HepG2 (cell line): ENCODE measurements around the gene PPM1G. TPM values are rescaled to one million over a fixed set of nuclear protein-coding genes. Genes with fewer than 3 reads are reported as not detected.
A peak's percentile ranks its signal among the peaks of the same experiment; 100 is the strongest.

ENCODE experiments used
- AKAP8 ChIP-seq: sonication (generic); formaldehyde crosslinking; IDR thresholded peaks from 2 replicates; pipeline ENCODE4 v1.5.1; 2020; ENCODE audit warnings: mild to moderate bottlenecking, missing genetic modification reagents
- MXD4 ChIP-seq: IDR thresholded peaks from 2 replicates; pipeline ENCODE4 v1.6.1; 2016; ENCODE audit warnings: mild to moderate bottlenecking, missing biosample characterization, missing genetic modification reagents
- PCBP2 ChIP-seq: fragments of 200-400 bp; formaldehyde crosslinking; optimal IDR thresholded peaks from 2 replicates; pipeline ENCODE3; 2018; ENCODE audit warnings: low read length, low read depth; ENCODE audit not compliant: poor library complexity, severe bottlenecking
- SMAD3 ChIP-seq: sonication (generic); formaldehyde crosslinking; IDR thresholded peaks from 2 replicates; pipeline ENCODE4 v1.4.0; 2020; ENCODE audit warnings: missing genetic modification reagents
- TBX3 ChIP-seq: fragments of 450-650 bp; IDR thresholded peaks from 2 replicates; pipeline ENCODE4 v1.6.1; 2017; ENCODE audit warnings: antibody characterized with exemption, mild to moderate bottlenecking, inconsistent platforms, borderline replicate concordance
- TEAD3 ChIP-seq: optimal IDR thresholded peaks from 2 replicates; pipeline ENCODE3; 2016; ENCODE audit warnings: borderline replicate concordance
- ZNF282 ChIP-seq: fragments of 450-650 bp; IDR thresholded peaks from 2 replicates; pipeline ENCODE4 v1.6.1; 2018; ENCODE audit not compliant: partially characterized antibody
- ZNF709 ChIP-seq: sonication (generic); formaldehyde crosslinking; IDR thresholded peaks from 2 replicates; pipeline ENCODE4 v1.5.0; 2020; ENCODE audit warnings: mild to moderate bottlenecking, missing genetic modification reagents
- polyA plus RNA-seq, 8 experiments: library from polyadenylated mRNA; depleted of rRNA in 3 of 8; stranded (reverse) in 7 of 8; unstranded in 1 of 8; fragments of >200 nt; fragmentation: Illumina TruSeq in 4 of 8; extraction: Trizol in 4 of 8; gene quantifications; 2 replicates each; pipeline versions ENCODE4 v1.2.1 to v1.2.3, GENCODE V29; 2011 to 2016; ENCODE audit warnings: low read depth in 4 of 8, missing spikeins in 1 of 8, mixed read lengths in 1 of 8; ENCODE audit not compliant: insufficient read depth in 1 of 8
- total RNA-seq, 5 experiments: library from RNA; depleted of rRNA; stranded (reverse); fragments of >200 nt; fragmentation: Illumina TruSeq; extraction: Trizol; gene quantifications; 2 replicates each; pipeline ENCODE4 v1.2.3, GENCODE V29; 2016; ENCODE audit warnings: low read depth in 1 of 5
- TF ChIP-seq, protein P1 (sequence below): sonication (generic); formaldehyde crosslinking; IDR thresholded peaks from 2 replicates; pipeline ENCODE4 v1.4.0; 2020; ENCODE audit warnings: missing genetic modification reagents
- TF ChIP-seq, protein P2 (sequence below): IDR thresholded peaks from 2 replicates; pipeline ENCODE4 v1.6.1; 2012; ENCODE audit warnings: low read length, improper control_type of control experiment
- TF ChIP-seq, protein P3 (sequence below): sonication (generic); formaldehyde crosslinking; IDR thresholded peaks from 2 replicates; pipeline ENCODE4 v1.4.0; 2020; ENCODE audit warnings: mild to moderate bottlenecking, missing genetic modification reagents
- TF ChIP-seq, protein P4 (sequence below): sonication (generic); formaldehyde crosslinking; conservative IDR thresholded peaks from 2 replicates; pipeline ENCODE4 v1.4.0; 2020; ENCODE audit warnings: missing genetic modification reagents
- TF ChIP-seq, protein P5 (sequence below): sonication (generic); formaldehyde crosslinking; IDR thresholded peaks from 2 replicates; pipeline ENCODE4 v1.4.0; 2020; ENCODE audit warnings: missing genetic modification reagents, borderline replicate concordance
- TF ChIP-seq, protein P6 (sequence below): IDR thresholded peaks from 2 replicates; pipeline ENCODE4 v1.6.1; 2012; ENCODE audit warnings: inconsistent platforms

PPM1G gene
- total and polyA plus RNA-seq, 2 of the 13 experiments (the other 11 are each of a cell fraction or from before 2014, with no cell fraction given), result 58.2 to 213 TPM

DNA sequence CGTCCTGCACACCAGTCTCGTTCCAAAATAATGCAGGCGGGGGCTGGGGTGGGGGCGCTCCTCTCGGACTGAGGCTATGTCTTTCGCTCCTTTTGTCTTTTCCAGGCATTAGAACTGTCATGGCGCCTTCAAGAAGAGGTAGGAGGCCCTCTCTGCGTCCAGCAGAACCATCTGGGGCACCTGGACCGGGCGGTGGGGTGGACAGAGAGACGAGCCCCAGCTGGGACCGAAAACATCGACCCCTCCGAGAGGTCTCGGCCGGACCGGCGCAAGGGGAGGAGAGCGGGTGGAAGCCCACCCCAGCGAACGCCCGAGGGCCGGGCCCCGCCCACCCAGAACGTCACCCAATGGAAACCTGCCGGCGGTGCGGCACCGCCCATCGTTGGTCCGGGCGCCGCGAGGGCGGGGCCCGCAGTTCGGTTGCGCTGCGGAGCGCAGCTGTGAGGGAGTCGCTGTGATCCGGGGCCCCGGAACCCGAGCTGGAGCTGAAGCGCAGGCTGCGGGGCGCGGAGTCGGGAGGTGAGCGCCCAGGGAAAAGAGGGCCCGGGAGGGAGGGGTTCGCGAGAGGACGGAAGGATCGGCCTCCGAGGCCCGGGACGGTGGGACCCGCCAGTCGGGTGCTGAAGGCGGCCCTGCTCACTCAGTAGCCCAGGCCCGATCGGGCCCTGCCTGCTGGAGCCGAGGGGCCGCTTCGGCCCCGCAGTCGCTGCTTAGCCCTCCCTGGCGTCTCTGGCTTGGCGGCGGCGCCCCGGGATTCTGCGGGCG, 19.0 kb upstream of the PPM1G start, which contains the start of gene NRBP1 (continued):
- TF ChIP-seq TEAD3 (CRISPR knock-in tag) (peak; percentile 35), ZNF282 (no peak), ZNF709 (CRISPR knock-in tag) (peak; percentile 71; the same call in 1 of the 2 replicates), TBX3 (no peak; the same call in 1 of the 2 replicates), SMAD3 (CRISPR knock-in tag) (0 out of 2 replicates have a peak, but pooled peaks have one; percentile 17), AKAP8 (CRISPR knock-in tag) (peak; percentile 52), MXD4 (CRISPR knock-in tag) (peak; percentile 20; the same call in 1 of the 2 replicates), PCBP2 (no peak)
- TF ChIP-seq, protein P1, sequence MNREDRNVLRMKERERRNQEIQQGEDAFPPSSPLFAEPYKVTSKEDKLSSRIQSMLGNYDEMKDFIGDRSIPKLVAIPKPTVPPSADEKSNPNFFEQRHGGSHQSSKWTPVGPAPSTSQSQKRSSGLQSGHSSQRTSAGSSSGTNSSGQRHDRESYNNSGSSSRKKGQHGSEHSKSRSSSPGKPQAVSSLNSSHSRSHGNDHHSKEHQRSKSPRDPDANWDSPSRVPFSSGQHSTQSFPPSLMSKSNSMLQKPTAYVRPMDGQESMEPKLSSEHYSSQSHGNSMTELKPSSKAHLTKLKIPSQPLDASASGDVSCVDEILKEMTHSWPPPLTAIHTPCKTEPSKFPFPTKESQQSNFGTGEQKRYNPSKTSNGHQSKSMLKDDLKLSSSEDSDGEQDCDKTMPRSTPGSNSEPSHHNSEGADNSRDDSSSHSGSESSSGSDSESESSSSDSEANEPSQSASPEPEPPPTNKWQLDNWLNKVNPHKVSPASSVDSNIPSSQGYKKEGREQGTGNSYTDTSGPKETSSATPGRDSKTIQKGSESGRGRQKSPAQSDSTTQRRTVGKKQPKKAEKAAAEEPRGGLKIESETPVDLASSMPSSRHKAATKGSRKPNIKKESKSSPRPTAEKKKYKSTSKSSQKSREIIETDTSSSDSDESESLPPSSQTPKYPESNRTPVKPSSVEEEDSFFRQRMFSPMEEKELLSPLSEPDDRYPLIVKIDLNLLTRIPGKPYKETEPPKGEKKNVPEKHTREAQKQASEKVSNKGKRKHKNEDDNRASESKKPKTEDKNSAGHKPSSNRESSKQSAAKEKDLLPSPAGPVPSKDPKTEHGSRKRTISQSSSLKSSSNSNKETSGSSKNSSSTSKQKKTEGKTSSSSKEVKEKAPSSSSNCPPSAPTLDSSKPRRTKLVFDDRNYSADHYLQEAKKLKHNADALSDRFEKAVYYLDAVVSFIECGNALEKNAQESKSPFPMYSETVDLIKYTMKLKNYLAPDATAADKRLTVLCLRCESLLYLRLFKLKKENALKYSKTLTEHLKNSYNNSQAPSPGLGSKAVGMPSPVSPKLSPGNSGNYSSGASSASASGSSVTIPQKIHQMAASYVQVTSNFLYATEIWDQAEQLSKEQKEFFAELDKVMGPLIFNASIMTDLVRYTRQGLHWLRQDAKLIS, result no peak; the same call in 1 of the 2 replicates
- TF ChIP-seq, protein P2, sequence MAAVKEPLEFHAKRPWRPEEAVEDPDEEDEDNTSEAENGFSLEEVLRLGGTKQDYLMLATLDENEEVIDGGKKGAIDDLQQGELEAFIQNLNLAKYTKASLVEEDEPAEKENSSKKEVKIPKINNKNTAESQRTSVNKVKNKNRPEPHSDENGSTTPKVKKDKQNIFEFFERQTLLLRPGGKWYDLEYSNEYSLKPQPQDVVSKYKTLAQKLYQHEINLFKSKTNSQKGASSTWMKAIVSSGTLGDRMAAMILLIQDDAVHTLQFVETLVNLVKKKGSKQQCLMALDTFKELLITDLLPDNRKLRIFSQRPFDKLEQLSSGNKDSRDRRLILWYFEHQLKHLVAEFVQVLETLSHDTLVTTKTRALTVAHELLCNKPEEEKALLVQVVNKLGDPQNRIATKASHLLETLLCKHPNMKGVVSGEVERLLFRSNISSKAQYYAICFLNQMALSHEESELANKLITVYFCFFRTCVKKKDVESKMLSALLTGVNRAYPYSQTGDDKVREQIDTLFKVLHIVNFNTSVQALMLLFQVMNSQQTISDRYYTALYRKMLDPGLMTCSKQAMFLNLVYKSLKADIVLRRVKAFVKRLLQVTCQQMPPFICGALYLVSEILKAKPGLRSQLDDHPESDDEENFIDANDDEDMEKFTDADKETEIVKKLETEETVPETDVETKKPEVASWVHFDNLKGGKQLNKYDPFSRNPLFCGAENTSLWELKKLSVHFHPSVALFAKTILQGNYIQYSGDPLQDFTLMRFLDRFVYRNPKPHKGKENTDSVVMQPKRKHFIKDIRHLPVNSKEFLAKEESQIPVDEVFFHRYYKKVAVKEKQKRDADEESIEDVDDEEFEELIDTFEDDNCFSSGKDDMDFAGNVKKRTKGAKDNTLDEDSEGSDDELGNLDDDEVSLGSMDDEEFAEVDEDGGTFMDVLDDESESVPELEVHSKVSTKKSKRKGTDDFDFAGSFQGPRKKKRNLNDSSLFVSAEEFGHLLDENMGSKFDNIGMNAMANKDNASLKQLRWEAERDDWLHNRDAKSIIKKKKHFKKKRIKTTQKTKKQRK, result no peak
- TF ChIP-seq, protein P3, sequence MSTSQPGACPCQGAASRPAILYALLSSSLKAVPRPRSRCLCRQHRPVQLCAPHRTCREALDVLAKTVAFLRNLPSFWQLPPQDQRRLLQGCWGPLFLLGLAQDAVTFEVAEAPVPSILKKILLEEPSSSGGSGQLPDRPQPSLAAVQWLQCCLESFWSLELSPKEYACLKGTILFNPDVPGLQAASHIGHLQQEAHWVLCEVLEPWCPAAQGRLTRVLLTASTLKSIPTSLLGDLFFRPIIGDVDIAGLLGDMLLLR, result peak; percentile 50
- TF ChIP-seq, protein P4, sequence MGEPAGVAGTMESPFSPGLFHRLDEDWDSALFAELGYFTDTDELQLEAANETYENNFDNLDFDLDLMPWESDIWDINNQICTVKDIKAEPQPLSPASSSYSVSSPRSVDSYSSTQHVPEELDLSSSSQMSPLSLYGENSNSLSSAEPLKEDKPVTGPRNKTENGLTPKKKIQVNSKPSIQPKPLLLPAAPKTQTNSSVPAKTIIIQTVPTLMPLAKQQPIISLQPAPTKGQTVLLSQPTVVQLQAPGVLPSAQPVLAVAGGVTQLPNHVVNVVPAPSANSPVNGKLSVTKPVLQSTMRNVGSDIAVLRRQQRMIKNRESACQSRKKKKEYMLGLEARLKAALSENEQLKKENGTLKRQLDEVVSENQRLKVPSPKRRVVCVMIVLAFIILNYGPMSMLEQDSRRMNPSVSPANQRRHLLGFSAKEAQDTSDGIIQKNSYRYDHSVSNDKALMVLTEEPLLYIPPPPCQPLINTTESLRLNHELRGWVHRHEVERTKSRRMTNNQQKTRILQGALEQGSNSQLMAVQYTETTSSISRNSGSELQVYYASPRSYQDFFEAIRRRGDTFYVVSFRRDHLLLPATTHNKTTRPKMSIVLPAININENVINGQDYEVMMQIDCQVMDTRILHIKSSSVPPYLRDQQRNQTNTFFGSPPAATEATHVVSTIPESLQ, result peak; percentile 31; the same call in 1 of the 2 replicates
- TF ChIP-seq, protein P5, sequence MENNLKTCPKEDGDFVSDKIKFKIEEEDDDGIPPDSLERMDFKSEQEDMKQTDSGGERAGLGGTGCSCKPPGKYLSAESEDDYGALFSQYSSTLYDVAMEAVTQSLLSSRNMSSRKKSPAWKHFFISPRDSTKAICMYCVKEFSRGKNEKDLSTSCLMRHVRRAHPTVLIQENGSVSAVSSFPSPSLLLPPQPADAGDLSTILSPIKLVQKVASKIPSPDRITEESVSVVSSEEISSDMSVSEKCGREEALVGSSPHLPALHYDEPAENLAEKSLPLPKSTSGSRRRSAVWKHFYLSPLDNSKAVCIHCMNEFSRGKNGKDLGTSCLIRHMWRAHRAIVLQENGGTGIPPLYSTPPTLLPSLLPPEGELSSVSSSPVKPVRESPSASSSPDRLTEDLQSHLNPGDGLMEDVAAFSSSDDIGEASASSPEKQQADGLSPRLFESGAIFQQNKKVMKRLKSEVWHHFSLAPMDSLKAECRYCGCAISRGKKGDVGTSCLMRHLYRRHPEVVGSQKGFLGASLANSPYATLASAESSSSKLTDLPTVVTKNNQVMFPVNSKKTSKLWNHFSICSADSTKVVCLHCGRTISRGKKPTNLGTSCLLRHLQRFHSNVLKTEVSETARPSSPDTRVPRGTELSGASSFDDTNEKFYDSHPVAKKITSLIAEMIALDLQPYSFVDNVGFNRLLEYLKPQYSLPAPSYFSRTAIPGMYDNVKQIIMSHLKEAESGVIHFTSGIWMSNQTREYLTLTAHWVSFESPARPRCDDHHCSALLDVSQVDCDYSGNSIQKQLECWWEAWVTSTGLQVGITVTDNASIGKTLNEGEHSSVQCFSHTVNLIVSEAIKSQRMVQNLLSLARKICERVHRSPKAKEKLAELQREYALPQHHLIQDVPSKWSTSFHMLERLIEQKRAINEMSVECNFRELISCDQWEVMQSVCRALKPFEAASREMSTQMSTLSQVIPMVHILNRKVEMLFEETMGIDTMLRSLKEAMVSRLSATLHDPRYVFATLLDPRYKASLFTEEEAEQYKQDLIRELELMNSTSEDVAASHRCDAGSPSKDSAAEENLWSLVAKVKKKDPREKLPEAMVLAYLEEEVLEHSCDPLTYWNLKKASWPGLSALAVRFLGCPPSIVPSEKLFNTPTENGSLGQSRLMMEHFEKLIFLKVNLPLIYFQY (CRISPR knock-in tag), result peak; percentile 87
- TF ChIP-seq, protein P6, sequence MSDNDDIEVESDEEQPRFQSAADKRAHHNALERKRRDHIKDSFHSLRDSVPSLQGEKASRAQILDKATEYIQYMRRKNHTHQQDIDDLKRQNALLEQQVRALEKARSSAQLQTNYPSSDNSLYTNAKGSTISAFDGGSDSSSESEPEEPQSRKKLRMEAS, result peak; percentile 56
